ENCODE data around the gene ROR1.

ROR1 gene

DNA sequence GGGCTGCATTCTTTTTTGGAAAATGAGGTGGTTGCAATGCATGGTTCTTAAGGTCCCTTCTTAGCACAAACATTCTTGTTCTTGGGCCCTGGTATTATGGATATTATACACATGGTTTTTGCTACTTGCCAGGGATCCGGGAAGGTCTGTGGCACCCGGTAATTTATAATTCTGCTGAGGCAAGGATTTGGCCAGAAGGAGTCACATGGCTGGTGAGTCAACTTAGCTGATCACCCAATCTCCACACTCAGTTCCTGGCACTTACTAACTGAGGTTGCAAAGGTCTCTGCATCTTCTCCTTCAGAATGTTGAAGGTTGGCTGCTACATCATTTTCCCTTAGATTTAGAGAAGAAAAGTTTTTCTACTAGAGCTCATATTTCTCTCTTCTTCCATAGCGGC lies 112.5 kb downstream of the ROR1 start:
- DNase-seq, result no peak

DNA sequence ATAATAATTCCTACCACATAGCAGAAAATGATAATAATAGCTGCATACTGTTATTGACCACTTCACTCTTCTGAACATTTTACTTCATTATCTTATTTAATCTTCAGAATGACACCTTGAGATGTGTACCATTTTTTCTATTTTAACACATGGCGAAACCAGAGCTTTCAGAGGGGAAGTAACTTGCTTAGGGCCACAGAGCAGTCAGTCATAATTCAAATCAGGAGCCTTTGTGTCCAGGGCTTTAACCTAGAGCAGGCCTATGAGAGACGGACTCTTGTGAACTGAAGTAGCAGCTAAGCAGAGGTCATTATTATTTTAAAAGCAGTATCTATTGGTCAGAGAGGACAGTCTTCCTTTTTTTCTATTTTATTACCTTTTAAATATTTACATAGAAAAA lies 114.0 kb downstream of the ROR1 start:
- DNase-seq, result no peak

DNA sequence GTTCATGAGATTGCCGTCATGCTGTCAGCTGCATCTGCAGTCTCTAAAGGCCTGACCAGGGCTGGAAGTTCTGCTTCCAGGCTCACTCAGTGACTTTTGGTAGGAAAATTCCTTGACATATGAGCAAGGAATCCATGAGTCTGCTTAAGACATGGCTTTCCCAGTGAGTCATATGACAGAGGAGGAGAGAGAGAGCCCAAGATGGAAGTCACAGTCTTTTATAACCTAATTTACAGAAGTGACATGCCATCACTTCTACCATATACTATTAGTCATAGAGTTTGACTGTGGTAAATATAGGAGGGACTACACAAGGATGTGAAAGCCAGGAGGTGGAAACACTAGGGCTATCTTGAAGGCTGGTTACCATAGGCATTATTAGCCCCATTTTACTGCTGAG lies 115.2 kb downstream of the ROR1 start:
- no peak for DNase-seq

DNA sequence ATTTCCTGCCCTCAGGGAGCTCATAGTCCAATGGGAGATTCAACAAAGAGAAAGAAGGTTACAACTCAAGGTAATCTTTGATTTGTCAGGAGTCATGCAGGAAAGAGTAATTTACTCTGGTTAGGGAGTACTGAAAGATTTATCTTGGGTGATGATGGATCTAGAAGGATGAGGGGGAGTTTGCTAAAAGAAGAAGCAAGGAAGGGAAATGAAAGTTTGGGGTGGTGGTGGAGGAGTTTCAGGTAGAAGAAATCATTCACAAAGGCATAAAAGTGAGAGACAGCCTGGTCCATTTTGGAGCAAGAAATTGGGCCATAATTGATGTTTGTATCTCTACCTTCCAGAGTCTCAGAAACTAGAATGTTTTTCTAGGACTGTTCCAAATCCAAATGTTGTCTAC lies 116.7 kb downstream of the ROR1 start:
- no peak for DNase-seq

DNA sequence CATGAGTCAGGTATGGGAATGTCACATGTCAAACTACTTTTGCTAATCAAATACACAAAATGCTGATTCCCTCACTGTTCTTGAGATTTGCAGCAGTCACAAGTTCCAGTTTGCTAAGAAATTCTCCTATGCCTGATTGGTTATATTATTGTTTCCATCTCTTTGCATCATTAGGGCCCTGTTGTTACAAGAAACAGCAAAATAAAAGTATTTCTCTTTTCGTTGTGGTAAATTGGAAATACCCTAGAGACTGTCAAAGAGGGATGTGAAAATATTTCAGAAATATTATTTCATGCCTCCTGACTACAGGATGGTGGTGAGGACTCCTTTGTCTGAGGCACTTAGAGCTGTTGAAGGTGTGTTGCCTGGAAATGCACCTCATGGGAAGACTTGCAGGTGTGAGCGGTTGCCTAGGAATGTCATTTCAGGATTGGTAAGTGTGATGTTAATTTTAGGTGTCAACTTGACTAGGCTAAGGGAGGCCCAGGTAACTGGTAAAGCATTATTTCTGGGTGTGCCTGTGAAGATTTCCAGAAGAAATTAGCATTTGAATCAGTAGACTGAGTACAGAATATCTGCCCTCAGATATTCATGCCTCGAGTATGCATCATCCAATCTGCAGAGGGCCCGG lies 117.4 kb downstream of the ROR1 start:
- DNase-seq, result no peak

DNA sequence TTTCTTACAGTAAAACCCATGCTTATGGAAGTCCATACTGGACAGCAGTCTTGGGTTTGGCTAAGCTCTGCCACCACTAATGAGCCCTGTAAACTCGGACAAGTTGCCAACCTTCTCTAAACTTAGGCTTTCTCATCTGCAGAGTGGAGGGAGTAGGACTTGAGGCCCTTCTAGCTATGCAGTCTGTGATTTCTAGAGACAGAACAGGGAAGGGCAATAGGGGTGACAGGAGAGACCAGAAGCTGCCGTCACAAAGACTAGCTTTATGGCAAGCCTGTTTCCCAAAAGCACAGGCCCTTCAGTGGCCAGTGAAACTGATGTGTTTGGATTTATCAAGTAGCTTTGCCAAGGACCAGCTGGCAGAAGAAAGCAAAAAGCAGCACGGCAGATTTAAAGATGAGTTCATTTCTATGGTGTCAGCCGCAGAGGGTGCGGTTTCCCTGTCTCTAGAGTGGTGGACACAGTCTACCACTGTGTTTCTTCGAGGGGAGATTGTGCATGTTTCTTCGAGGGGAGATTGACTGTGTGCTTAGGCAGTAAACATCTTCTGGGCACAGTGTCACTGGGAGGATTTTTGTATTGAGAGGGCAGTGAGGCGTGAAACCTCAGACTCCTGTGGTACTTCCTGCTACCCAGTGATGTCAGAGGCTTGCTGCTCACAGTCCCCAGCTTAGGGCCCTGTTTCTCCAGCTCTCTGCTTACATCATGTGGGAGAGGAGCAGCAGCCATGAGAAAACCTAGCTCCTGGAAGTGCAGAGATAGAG lies 119.0 kb downstream of the ROR1 start:
- DNase-seq, result no peak

DNA sequence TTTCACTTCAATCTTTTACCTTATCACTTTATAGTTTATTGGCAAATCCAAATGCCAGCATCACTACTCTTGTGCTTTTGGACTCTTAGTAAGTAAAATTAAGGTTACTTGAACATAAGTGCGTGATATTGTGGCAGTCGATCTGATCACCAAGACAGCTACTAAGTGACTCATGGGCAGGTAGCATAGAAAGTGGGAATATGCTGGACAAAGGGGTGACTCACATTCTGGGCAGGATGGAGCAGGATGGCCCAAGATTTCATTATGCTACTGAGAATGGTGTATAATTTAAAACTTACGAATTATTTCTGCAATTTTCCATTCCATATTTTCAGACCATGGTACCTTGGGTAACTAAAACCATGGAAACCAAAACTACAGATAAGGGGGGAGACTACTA lies 120.2 kb downstream of the ROR1 start:
- no peak for DNase-seq

DNA sequence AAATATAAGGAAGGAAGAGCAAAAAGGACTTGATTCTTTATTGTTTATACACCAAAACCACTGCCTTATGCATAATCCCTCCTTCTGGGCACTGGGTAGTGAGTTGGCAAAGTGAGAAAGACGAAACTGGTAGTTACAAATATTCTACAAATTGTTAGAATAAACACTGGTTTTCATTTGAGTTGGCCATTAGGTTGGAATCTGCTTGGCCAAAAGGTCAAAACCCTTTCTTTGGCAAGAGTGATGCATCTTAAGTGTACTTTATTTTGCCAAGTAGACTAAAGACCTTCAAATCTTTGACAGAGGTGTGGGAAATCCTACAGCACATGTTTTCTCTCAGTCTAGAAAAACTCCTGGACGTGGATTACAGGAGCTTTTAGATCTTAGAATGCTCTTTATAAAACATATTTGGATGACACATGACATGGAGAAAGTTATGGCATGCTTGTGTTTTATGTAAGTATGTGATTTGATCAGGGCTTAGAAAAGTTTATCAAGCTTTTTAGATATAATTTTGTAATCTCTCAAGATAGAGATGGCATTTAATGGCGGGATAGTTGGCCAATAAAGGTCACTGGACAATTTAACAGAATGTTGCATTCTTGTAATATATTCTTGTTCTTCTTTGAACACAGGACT lies 120.9 kb downstream of the ROR1 start:
- no peak for DNase-seq

DNA sequence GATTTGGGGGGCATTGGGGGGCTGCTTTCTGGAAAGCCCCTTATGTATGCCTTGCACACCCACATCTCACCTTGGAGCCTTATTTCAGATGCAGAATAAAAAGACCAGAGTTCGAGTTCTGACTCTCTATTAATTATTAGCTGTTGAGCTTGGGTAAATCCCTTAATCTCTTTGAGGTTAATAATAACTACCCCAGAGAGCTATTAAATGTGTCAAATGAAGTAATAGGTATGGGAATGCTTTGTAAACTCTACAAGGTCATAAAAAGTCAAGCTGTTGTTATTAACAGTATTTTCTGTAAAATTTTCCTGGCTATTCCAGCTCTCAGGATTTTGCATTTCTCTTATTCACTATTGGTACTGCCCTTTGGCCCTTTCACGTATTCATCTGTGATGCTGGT lies 122.9 kb downstream of the ROR1 start:
- no peak for DNase-seq

DNA sequence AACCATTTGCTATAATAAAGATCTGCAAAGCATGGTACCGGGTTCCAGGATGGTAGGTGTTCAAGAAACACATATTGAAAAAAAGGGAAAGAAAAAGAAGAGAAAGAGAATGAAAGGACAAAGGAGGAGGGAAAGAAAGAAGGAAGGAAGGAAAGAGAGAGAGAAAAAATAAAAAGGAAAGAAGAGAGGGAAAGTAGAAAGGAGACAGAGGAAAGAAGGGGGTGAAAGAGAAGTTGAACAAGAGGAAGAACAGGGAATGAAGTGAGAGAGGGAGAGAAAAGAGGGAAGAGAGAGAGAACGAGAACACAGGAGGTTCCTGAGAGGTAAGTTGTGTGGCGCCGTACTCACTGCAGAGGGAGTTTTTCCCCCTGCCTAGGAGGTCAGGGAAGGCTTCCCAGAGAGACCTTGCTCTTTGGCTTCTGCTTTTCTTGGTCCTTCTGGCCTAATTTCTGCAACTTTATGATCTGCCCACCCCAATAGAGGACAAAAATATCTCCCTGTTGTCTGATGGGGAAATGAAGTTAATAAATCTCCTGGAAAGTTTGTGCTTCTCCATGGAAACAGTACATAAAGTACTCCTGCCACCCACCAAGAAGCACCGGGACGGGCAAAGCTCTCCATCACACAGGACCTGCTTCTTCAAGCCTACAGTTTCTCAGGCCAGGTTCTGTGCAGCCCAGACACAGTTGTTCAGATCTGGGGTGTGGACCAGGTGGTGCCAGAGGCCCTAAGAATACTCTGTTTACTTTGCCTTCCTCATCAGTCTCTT lies 124.8 kb downstream of the ROR1 start:
- DNase-seq, result no peak

DNA sequence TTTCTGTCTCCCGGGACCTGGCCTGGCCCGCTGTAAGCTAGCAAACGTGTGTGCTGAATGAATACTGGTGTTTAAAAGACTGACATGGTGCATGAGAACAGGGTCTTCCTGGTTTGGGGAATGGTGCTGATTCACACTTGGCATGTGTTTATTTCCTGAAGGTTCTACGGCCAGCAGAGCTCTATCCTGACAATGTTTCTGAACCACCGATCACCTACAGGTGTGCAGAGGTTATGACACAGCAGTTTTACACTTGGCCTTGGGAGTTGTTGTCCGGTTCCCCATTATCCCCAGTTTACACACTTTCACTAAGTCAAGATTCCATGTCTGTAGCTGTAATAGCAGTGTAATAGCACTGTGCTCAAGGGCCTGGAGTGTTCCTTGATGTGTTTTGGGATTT lies 127.3 kb downstream of the ROR1 start:
- no peak for DNase-seq

DNA sequence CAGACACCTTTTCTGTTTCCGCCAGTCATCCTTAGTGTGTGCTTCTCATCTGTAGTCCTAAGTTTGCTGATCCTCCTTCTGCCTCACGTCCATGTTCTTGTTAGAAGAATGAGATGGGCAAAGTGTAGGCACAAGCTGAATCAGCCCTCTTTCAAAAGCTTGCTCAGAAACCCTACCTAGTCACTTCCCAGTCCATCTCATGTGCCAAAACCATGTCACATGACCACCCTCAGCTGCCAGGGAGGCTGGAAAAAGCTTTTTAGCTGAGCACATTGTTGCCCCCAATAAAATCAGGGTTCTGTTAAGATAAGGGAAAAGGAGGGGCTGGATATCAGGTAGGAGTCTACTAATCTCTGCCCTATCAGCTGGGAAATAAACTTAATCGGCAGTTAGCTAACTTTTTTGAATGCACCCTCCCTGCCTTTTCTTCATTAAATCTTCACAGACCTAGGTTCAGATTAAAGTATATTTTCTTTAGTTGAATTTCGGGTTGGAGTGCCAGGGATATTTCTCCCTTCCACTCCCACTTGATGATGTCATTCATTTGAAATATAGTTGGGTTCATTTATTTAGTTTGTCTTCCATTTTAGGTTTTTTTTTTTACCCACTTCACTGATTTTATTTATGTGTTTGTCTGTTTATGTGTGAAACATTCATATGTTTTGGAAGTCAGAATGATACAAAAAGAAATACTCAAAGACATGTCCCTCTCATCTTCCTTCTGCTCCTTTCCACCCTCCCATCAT lies 129.2 kb downstream of the ROR1 start:
- no peak for DNase-seq

DNA sequence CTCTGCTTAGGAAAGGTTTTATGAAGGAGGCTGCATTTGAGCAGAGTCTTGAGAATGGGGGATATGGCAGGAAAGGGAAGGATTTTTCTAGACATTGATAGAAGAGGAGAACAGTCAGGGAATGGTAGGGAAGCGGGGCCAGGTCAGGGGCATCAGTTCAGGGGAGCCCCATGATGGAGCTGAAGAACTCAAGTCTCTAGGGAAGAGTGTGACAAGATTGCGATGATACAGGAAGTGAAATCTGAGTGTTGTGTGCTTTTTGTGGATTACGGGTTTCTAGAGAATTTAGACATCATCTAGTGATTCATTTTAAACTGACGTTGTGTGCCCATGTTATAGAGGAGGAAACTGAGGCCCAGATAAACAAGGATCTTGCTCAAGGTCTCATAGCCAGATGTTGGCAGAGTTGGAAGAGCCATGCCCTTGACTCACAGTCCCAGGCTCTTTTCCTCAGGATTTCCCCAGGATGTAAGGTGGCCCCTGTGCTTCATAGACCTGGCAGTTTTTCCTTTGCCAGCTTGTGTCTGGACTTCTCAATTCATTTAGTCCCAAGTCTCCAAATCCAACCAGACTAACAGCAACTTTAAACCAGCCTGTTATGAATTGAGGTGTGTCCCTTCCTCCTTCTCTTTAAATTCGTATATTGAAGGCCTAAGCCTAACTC lies 130.3 kb downstream of the ROR1 start:
- DNase-seq, result no peak

DNA sequence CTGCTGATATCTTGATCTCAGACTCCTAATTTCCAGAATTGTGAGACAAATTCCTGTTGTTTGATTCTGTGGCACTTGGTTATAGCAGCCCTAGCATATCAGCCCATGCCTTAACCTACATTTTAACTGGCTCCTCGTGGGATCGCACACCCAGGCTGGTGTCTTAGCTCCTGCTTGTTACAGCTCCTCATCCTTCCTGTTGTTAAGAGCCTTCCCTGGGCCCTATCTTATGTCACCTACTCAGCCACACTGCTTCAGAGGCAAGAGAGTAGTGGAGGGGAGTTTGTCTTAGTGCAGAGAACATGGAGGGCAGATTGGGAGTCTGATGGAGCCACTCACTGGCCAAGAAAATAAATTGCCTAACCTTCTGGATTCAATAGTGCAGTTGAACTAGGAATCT lies 131.0 kb downstream of the ROR1 start:
- DNase-seq, result no peak

DNA sequence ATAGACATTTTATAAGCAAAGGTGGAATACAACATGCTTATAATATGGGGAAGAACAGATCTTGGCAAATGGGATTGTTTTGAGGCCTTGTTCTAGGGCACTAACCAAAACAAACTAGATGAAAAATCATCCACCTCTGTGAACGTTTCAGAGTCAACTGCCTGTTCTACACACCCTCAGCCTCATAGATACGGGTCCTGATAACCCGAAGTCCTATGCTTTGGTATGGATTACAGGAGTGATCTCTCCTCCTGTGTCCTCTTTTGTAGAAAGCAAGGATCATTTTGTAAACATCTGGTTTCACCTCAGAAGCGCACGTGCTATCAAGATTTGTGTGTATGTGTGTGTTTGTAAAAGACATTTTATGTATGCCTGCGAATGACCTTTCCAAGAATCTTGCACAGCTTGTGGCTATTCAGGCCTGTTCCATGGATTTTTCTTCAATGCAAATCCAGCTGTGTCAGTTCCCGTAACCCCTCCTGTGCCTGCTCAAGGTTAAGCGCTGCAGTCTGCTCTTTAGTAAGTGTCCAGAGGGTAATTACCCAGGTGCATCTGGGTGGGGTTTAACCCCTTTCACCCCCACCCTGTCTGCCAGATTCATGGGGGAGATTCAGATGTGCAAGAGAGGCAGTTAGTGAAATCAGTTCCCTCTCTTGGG lies 132.4 kb downstream of the ROR1 start:
- DNase-seq, result no peak

DNA sequence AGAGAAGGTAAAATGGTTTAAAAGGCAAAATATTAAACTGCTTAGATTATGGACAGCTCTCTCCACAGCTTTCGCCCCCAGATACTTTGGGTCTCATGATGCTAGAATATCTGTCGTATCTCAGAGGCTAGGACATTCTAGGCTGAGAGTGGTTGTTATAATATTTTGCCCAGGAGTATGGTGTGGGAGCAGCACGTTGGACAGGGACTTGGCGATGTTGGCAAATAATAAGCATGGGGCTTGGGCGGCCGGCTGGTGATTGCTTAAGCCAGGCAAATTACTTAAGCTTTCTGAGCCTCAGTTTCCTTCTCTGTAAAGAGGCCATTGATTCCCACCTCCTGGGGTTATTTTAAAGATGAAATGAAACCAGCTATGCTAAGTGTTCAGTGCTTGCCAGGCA lies 133.2 kb downstream of the ROR1 start:
- no peak for DNase-seq

DNA sequence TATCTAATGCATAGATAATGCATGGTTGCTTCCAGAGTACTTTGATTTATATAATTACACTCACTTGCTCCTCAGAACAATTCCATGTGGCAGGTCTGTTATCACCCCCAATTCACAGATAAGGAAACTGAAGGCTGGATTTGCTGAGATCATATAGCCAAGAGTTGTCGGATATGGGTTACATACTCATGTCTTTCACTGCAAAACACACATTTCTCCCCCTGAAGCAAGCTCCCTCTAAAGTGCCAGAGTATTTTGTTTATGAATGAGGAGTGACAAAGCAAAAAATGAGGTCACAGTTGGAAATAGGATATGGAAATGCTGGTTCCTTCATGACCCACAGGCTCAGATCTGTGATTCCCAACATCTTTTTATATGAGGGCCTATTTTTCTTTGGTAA lies 134.2 kb downstream of the ROR1 start:
- no peak for DNase-seq

DNA sequence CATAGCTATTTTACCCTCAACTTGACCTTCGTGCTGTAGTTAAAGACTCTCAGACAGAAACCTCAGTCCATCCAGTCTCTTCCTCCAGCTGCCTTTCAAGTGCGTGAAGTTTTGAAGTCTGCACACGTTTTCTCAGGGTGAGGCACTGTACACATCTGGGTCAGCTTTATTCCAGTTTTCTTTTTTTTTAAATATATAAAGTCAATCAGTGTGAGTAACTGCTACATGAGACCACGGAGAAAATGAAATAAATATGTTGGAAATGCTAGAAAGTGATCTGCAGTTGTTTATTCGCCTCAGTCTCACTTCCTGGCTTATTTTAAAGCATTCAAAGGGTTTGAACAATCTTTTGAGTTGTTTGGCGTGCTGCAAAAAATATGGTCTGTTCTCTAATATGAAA lies 135.7 kb downstream of the ROR1 start:
- no peak for DNase-seq

DNA sequence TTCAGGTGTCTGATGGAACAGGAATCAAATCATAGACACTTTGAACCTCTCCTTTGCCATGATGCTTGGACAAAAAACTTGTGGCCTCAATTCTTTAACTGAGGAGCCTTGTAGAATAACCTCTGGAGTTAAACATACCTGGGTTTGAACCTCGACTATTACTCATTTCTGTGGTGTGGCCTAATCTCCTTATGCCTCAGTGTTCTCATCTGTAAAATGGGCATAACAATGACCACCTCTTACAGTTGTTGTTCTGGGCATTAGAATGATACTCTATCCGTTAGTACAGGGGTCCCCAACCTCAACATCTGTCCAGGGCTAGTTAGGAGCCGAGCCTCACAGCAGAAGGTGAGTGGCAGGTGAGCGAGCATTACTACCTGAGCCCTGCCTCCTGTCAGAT lies 137.2 kb downstream of the ROR1 start:
- no peak for DNase-seq

DNA sequence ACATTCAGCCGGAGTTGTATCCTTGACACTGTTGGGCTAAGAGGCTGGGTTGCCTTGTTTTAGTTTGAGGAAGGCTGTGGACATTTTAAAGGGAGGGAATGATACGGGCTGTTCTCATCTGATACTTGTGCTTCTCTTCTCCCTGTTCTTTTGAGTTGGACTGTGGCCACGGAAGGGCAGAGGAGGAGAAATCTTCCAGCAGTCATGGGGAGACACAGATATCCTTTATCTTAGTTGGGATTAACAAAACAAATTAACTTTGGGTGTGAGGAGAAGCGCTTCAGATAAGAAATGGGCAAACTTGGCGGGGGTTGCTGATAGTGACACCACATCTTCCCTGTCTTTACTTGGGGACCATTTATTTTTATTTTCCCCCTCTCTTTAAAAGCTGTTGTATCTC lies 138.8 kb downstream of the ROR1 start:
- no peak for DNase-seq

DNA sequence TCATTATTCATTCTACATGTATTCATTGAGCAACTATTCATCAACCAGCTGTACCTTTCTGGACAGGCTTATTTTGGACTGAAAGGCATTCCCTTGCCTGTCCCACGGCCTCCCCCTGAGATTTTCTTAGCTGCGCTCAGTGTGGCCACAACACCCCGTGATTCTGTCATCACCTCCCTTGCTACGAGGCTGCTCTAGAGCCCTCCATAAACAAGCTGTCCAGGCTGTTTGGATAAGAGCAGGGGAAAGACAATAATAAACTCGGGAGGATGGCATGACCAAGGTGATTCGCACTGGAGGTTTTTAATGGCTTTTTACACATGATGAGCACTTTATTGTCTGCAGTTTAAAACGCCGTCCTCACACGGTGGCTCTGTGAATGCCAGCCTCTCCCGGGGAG lies 139.7 kb downstream of the ROR1 start:
- no peak for DNase-seq

DNA sequence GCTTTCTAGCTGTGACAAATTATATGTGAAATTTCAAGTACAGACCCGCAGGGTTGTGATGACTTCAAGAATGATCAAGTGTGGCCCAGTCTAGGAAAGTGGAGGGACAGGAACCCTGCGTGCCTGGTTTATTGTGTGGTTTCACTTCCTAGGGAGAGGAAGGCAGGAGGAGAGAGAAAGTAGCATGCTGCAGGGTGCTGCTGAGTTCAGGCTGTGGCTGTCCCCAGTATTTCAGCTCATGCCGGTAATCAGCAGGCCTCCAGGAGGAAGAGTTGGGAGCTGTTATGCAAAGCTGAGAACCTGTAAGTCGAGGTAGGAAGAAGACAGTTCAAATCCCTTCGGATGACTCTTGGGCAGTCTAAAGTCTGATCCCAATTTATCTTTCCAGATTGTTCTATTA lies 140.4 kb downstream of the ROR1 start:
- DNase-seq, result no peak
